KMS-11 (cell line): ENCODE results near the gene BSDC1.
"Not testable (repeated sequence)": the region's sequence is repeated elsewhere in the genome, so short reads cannot be mapped to it uniquely, and the experiment has no call there.

ENCODE experiments used
- H2AFZ ChIP-seq: fragments of 200-600 bp; sonication (generic); 2 replicates; pipeline ENCODE4 v1.6.1; 2016; ENCODE audit warnings: antibody characterized with exemption, mixed run types, low read depth
- H3K27ac ChIP-seq: fragments of 200-600 bp; sonication (generic); 2 replicates; pipeline ENCODE4 v1.6.1; 2016; ENCODE audit warnings: mild to moderate bottlenecking, mixed run types
- H3K27me3 ChIP-seq: fragments of 200-600 bp; sonication (generic); 2 replicates; pipeline ENCODE4 v1.6.1; 2017; ENCODE audit warnings: mild to moderate bottlenecking, low read depth, mixed run types, moderate library complexity; ENCODE audit not compliant: insufficient read depth
- H3K36me3 ChIP-seq: fragments of 200-600 bp; sonication (generic); 2 replicates; pipeline ENCODE4 v1.6.1; 2017; ENCODE audit warnings: mild to moderate bottlenecking, mixed run types; ENCODE audit not compliant: insufficient read depth
- H3K4me1 ChIP-seq: fragments of 200-600 bp; sonication (generic); 2 replicates; pipeline ENCODE4 v1.6.1; 2016; ENCODE audit warnings: mild to moderate bottlenecking, low read depth, mixed run types; ENCODE audit not compliant: poor library complexity, severe bottlenecking
- H3K4me2 ChIP-seq: fragments of 200-600 bp; sonication (generic); 2 replicates; pipeline ENCODE4 v1.7.0; 2016; ENCODE audit warnings: mild to moderate bottlenecking, mixed run types
- H3K4me3 ChIP-seq: fragments of 200-600 bp; sonication (generic); IDR thresholded peaks from 2 replicates; pipeline ENCODE4 v1.6.1; 2017; ENCODE audit warnings: low read depth, low read length, mixed read lengths; ENCODE audit not compliant: insufficient read depth
- H3K79me2 ChIP-seq: fragments of 200-600 bp; sonication (generic); 2 replicates; pipeline ENCODE4 v1.6.1; 2016; ENCODE audit warnings: low read depth, mixed run types; ENCODE audit not compliant: insufficient read depth
- H3K9ac ChIP-seq: fragments of 200-600 bp; sonication (generic); 2 replicates; pipeline ENCODE4 v1.6.1; 2016; ENCODE audit warnings: mild to moderate bottlenecking, mixed run types
- H4K20me1 ChIP-seq: fragments of 200-600 bp; sonication (generic); 2 replicates; pipeline ENCODE4 v1.6.1; 2016; ENCODE audit warnings: mild to moderate bottlenecking, mixed run types; ENCODE audit not compliant: insufficient read depth
- TF ChIP-seq, protein P1 (sequence below): fragments of 200-600 bp; sonication (generic); conservative IDR thresholded peaks from 2 replicates; pipeline ENCODE4 v1.6.1; 2017; ENCODE audit warnings: low read depth, mild to moderate bottlenecking, antibody characterized with exemption, low read length, moderate library complexity, mixed read lengths

BSDC1 gene

GRCh38 chr1:32394141-32394889, at the start of gene BSDC1:
Gene BSDC1 (minus strand): TSS chr1:32394441. CDS start chr1:32394414, 27 bp downstream.
- H2AFZ ChIP-seq: peak within 1 kb of the TSS; percentile 86
- no peaks in the 10 kb centered on the region for H3K27me3 ChIP-seq
- H3K36me3 ChIP-seq: peaks cover 5% of the 10 kb centered on the region; the same call in 1 of the 2 replicates
- peaks cover 21% of the 10 kb centered on the region for H3K4me1 ChIP-seq
- H3K27ac ChIP-seq: peak within 1 kb of the TSS; percentile 62
- TF ChIP-seq, protein P1, sequence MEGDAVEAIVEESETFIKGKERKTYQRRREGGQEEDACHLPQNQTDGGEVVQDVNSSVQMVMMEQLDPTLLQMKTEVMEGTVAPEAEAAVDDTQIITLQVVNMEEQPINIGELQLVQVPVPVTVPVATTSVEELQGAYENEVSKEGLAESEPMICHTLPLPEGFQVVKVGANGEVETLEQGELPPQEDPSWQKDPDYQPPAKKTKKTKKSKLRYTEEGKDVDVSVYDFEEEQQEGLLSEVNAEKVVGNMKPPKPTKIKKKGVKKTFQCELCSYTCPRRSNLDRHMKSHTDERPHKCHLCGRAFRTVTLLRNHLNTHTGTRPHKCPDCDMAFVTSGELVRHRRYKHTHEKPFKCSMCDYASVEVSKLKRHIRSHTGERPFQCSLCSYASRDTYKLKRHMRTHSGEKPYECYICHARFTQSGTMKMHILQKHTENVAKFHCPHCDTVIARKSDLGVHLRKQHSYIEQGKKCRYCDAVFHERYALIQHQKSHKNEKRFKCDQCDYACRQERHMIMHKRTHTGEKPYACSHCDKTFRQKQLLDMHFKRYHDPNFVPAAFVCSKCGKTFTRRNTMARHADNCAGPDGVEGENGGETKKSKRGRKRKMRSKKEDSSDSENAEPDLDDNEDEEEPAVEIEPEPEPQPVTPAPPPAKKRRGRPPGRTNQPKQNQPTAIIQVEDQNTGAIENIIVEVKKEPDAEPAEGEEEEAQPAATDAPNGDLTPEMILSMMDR: no peak
- no peak within 1 kb of the TSS for H3K4me3 ChIP-seq
- H3K9ac ChIP-seq: peak within 1 kb of the TSS; percentile 83
- H3K79me2 ChIP-seq: peaks cover 16% of the 10 kb centered on the region; the same call in 1 of the 2 replicates
- H4K20me1 ChIP-seq: no peaks in the 10 kb centered on the region
- H3K4me2 ChIP-seq: peak within 1 kb of the TSS; percentile 81

DNA sequence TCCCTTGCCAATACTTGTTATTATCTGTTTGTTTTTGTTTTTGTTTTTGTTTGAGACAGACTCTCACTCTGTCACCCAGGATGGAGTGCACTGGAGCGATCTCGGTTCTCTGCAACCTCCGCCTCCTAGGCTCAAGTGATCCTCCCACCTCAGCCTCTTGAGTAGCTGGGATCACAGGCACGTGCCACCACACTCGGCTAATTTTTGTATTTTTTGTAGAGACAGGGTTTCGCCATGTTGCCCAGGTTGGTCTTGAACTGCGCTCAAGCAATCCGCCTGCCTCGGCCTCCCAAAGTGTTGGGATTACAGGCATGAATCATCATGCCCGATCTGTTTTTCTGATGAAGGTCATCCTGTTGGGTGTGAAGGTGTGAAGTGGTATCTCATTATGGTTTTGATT, 47.2 kb upstream of the BSDC1 start:
- H3K79me2 ChIP-seq, H3K27me3 ChIP-seq, H2AFZ ChIP-seq, H3K27ac ChIP-seq, H3K4me2 ChIP-seq, H4K20me1 ChIP-seq, H3K36me3 ChIP-seq, H3K4me1 ChIP-seq, H3K9ac ChIP-seq, H3K4me3 ChIP-seq: not testable (repeated sequence)

DNA sequence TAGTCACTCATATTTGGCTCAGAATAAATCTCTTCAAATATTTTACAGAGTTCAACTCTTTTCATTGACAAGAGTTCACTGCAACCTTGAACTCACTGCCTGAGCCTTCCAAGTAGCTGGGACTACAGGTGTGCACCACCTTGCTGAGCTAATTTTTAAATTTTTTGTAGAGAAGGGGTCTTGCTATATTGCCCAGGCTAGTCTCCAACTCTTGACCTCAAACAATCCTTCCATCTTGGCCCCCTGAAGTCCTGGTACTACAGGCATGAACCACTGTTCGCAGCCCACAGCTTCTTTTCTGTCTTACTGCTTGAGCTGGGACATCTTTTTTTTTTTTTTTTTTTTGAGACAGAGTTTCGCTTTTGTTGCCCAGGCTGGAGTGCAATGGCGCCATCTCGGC, 44.5 kb upstream of the BSDC1 start:
- not testable (repeated sequence) for H3K4me2 ChIP-seq, H4K20me1 ChIP-seq, H2AFZ ChIP-seq, H3K27me3 ChIP-seq, H3K36me3 ChIP-seq, H3K4me1 ChIP-seq, H3K79me2 ChIP-seq, H3K4me3 ChIP-seq, H3K27ac ChIP-seq, H3K9ac ChIP-seq

GRCh38 chr1:32438136-32438535, 43.9 kb upstream of the BSDC1 start:
- Histone ChIP-seq H3K79me2 (no peaks in the 10 kb centered on the region), H3K27me3 (no peaks in the 10 kb centered on the region), H3K4me3 (no peak overlapping the region), H3K9ac (no peak overlapping the region), H4K20me1 (no peaks in the 10 kb centered on the region), H3K36me3 (no peaks in the 10 kb centered on the region), H2AFZ (no peak overlapping the region), H3K4me2 (no peak overlapping the region), H3K27ac (no peak overlapping the region), H3K4me1 (no peaks in the 10 kb centered on the region)
- TF ChIP-seq, protein P1: no peak

- peak overlapping the region; percentile 58; the same call in 1 of the 2 replicates for H2AFZ ChIP-seq
- H4K20me1 ChIP-seq: no peaks in the 10 kb centered on the region
- no peak overlapping the region for H3K4me3 ChIP-seq
- H3K79me2 ChIP-seq: no peaks in the 10 kb centered on the region
- H3K36me3 ChIP-seq: no peaks in the 10 kb centered on the region
- TF ChIP-seq, protein P1: no peak
- H3K27me3 ChIP-seq: no peaks in the 10 kb centered on the region
- H3K4me1 ChIP-seq: peaks cover 45% of the 10 kb centered on the region
- peak overlapping the region; percentile 56 for H3K4me2 ChIP-seq
- H3K27ac ChIP-seq: peak overlapping the region; percentile 66
- H3K9ac ChIP-seq: peak overlapping the region; percentile 10; the same call in 1 of the 2 replicates
Observed at GRCh38 chr1:32431736-32432400, 37.6 kb upstream of the BSDC1 start.
